Heart right ventricle (tissue), 16 donors: ENCODE results near the gene PLEKHA5. TPM values are rescaled to one million over a fixed set of nuclear protein-coding genes. Genes with fewer than 3 reads are reported as not detected.
"Not testable (repeated sequence)": the region's sequence is repeated elsewhere in the genome, so short reads cannot be mapped to it uniquely, and the experiment has no call there.

Experiments used
- ATAC-seq, 8 donors: fragments of 200-7000 bp; cut with Tn5 transposase; one replicate each; pipeline ENCODE4 v1.9.1; 2020; ENCODE audit warnings: mild to moderate bottlenecking in 8 of 8, moderate library complexity in 8 of 8, moderate number of reproducible peaks in 1 of 8
- DNase-seq, 2 donors: peaks; one replicate each; pipeline ENCODE4 v3.0.0-alpha.2; 2020
- H3K27ac ChIP-seq, 10 donors: fragments of 200-600 bp; sonication (generic) in 2 of 10; one replicate each; pipeline versions ENCODE4 v1.5.0 to v1.8.0; 2020 to 2022; ENCODE audit warnings: mild to moderate bottlenecking in 3 of 10
- H3K27me3 ChIP-seq, 7 donors: fragments of 200-600 bp; one replicate each; pipeline ENCODE4 v1.8.0; 2021 to 2022; ENCODE audit warnings: mild to moderate bottlenecking in 2 of 7
- H3K36me3 ChIP-seq, 9 donors: fragments of 200-600 bp; sonication (generic) in 1 of 9; one replicate each; pipeline versions ENCODE4 v1.5.0 to v1.8.0; 2020 to 2022; ENCODE audit warnings: mild to moderate bottlenecking in 2 of 9
- H3K4me1 ChIP-seq, 9 donors: fragments of 200-600 bp; sonication (generic) in 1 of 9; one replicate each; pipeline versions ENCODE4 v1.5.0 to v1.8.0; 2020 to 2022; ENCODE audit warnings: mild to moderate bottlenecking in 4 of 9
- H3K4me3 ChIP-seq, 10 donors: fragments of 200-600 bp; sonication (generic) in 2 of 10; one replicate each; pipeline versions ENCODE4 v1.5.0 to v1.8.0; 2020 to 2022; ENCODE audit warnings: mild to moderate bottlenecking in 7 of 10, moderate library complexity in 2 of 10
- H3K9me3 ChIP-seq, 11 donors: fragments of 200-600 bp in 10 of 11; sonication (generic) in 2 of 11; one replicate each; pipeline versions ENCODE4 v1.5.0 to v1.8.0; 2013 to 2022; ENCODE audit warnings: mild to moderate bottlenecking in 2 of 11, control low read depth in 1 of 11, moderate library complexity in 1 of 11
- WGBS, 2 donors: extraction: QIAGEN DNeasy Blood & Tissue Kit; methylation state at CpG; one replicate each; pipeline ENCODE4 v1.1.7; 2013; ENCODE audit warnings: inconsistent platforms in 1 of 2; 5-methylcytosine and 5-hydroxymethylcytosine counted together
- intact Hi-C, 10 donors: fragments of 100-400 bp; cut with DNase I; formaldehyde crosslinking; loops; one replicate each; pipeline versions ENCODE4 v1.11.1 to v1.14.2; 2022
- polyA plus RNA-seq, 2 donors: library from polyadenylated mRNA; stranded (reverse); fragments of 200-250 nt; gene quantifications; one replicate each; pipeline ENCODE4 v1.2.3, GENCODE V29; 2013
- total RNA-seq, 10 donors: library from RNA; stranded (reverse); fragmentation: NEBNext Ultra II Directional in 3 of 10; extraction: Animal tissue kit (Norgen Biotek cat#: 25700) in 3 of 10; gene quantifications; one replicate each; pipeline versions ENCODE4 v1.2.1 to v1.2.4, GENCODE V29; 2021 to 2023
- TF ChIP-seq, protein P1 (sequence below), 9 donors: fragments of 200-600 bp; sonication (generic) in 2 of 9; IDR thresholded peaks; one replicate each; pipeline versions ENCODE4 v1.5.0 to v1.8.0; 2021 to 2022; ENCODE audit warnings: antibody characterized with exemption in 9 of 9, mild to moderate bottlenecking in 5 of 9, moderate library complexity in 1 of 9
- donor health status: Arrhythmogenic right ventricular cardiomyopathy.
- donor health status: ischemic (EF 13 %, LVEDD 7.1; RV severe dilation, severe dysfunction).
- donor health status: healthy with polysubstance abuse.
- donor health status: DM: no; HTN: yes; CAD: no.
- donor health status: DM: no; HTN: no; CAD: no.
- donor health status: ischemic (EF 25% LVEDD 6.9; RV normal size, moderate dysfunction).
- donor health status: ischemic (EF 25% LVEDD 5.7; RV mildly dilated, moderate dysfunction).
- donor health status: healthy.
- donor health status: DM: yes; HTN: yes; CAD: no.
- donor health status: Ischemic cardiomyopathy.
- donor health status: ischemic (EF 35%, LVEDD 5.7; RV mildly dilated, moderate dysfunction).
- donor health status: nonischemic (EF 11% LVEDD 7.7; RV severe dilation, severe dysfunction).
- donor health status: DM: yes; HTN: yes; CAD: no.
- donor health status: PGD.
- donor health status: ischemic (EF 29% LVEDD 5.4; RV normal size, mild dysfunction).
- donor health status: nonischemic (EF 23%, LVEDD 6.1; RV moderate dilation, normal function).

PLEKHA5 gene
- total and polyA plus RNA-seq, 12 donors, result 11.8 to 77.1 (median 61.8) TPM

DNA sequence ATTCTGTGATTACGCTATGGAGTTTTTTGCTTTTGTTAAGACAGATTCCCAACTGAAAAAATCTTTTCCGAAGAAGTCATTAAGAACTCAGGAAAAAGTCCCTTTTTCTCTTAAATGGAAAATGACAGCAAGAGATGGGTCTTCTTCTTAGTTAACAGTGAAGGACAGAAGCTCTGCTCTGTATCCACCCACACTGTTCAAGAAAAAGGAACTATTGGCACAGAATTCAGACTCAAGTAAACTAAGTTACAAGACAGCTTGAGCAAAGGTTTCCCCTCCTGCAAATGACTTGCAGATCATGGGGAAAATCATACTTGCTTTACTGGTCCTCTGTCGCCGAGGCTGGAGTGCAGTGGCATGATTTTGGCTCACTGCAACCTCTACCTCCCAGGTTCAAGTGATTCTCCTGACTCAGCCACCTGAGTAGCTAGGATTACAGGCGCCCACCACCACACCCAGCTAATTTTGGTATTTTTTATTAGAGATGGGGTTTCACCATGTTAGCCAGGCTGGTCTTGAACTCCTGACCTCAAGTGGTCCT, 172.6 kb downstream of the PLEKHA5 start:
- Histone ChIP-seq H3K27ac (no peak overlapping the region), H3K9me3 (no peaks in the 10 kb centered on the region), H3K4me3 (no peak overlapping the region), H3K4me1 (no peaks in the 10 kb centered on the region), H3K36me3 (peaks cover 0 to 55% (median 11%) of the 10 kb centered on the region in 9 donors), H3K27me3 (no peaks in the 10 kb centered on the region)
- no peak for DNase-seq
- WGBS, 2 donors, result 96 to 97% methylated on average over 5 of the region's 5 CpGs
- ATAC-seq, result no peak
- intact Hi-C loops, result no loop called here
- TF ChIP-seq, protein P1, sequence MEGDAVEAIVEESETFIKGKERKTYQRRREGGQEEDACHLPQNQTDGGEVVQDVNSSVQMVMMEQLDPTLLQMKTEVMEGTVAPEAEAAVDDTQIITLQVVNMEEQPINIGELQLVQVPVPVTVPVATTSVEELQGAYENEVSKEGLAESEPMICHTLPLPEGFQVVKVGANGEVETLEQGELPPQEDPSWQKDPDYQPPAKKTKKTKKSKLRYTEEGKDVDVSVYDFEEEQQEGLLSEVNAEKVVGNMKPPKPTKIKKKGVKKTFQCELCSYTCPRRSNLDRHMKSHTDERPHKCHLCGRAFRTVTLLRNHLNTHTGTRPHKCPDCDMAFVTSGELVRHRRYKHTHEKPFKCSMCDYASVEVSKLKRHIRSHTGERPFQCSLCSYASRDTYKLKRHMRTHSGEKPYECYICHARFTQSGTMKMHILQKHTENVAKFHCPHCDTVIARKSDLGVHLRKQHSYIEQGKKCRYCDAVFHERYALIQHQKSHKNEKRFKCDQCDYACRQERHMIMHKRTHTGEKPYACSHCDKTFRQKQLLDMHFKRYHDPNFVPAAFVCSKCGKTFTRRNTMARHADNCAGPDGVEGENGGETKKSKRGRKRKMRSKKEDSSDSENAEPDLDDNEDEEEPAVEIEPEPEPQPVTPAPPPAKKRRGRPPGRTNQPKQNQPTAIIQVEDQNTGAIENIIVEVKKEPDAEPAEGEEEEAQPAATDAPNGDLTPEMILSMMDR (IDR thresholded peaks at IDR 0.05), result no peak

DNA sequence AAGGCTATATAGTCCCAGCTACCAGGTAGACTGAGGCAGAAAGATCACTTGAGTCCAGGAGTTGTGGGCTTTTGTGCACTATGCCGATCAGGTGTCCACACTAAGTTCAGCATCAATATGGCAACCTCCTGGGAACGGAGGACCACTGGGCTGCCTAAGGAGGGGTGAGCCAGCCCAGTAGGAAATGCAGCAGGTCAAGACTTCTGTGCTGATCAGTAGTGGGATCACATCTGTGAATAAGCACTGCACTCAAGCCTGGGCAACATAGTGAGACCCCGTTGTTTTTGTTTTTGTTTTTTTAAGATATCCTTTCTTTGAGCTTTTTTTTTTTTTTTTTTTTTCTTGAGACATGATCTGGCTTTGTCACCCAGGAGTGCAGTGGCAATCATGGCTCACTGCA, 174.0 kb downstream of the PLEKHA5 start:
- no peaks in the 10 kb centered on the region for H3K4me1 ChIP-seq
- 94 to 97% methylated on average over 3 of the region's 3 CpGs for WGBS, 2 donors
- intact Hi-C loops, result no loop called here
- H3K4me3 ChIP-seq, result no peak overlapping the region
- H3K27ac ChIP-seq, result no peak overlapping the region
- ATAC-seq (no peak), DNase-seq (no peak)
- H3K36me3 ChIP-seq, result peaks cover 0 to 62% (median 15%) of the 10 kb centered on the region in 9 donors
- no peaks in the 10 kb centered on the region for H3K27me3 ChIP-seq
- no peaks in the 10 kb centered on the region for H3K9me3 ChIP-seq
- TF ChIP-seq, protein P1 (IDR thresholded peaks at IDR 0.05), result no peak

DNA sequence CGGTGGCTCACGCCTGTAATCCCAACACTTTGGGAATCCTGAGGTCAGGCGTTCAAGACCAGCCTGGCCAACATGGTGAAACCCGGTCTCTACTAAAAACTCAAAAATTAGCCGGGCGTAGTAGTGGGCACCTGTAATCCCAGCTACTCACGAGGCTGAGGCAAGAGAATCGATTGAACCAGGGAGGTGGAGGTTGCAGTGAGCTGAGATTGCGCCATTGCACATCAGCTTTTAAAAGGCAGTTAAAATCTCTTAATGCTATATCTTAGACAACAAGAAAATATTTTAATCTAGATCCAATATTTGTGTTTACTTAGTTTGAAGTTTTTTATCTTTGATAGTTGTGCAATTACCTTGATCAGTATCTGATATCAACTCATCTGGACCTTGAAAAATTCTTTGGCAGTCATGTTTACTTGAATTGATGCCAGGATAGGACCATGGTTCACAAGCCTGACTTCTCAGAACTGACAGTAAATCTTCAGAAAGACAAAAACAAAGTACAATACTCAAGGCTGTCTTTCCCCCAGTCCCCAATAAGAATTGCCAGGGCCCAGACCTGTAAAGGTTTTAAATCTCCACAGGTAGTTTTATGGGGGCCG, 174.7 kb downstream of the PLEKHA5 start:
- Histone ChIP-seq H3K27ac (no peak overlapping the region), H3K9me3 (no peaks in the 10 kb centered on the region), H3K36me3 (peaks cover 0 to 56% (median 15%) of the 10 kb centered on the region in 9 donors), H3K4me3 (no peak overlapping the region), H3K4me1 (no peaks in the 10 kb centered on the region), H3K27me3 (no peaks in the 10 kb centered on the region)
- ATAC-seq (no peak), DNase-seq (no peak)
- intact Hi-C loops, result no loop called here
- TF ChIP-seq, protein P1 (IDR thresholded peaks at IDR 0.05), result no peak
- 95 to 98% methylated on average over 10 of the region's 10 CpGs for WGBS, 2 donors

DNA sequence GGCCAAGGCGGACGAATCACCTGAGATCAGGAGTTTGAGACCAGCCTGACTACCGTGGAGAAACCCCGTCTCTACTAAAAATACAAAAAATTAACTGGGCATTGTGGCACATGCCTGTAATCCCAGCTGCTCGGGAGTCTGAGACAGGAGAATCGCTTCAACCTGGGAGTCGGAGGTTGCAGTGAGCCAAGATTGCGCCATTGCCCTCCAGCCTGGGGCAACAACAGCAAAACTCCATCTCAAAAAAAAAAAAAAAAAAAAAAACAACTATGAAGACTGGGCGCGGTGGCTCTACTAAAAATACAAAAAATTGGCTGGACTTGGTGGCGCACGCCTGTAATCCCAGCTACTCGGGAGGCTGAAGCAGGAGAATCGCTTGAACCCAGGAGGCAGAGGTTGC, 176.1 kb downstream of the PLEKHA5 start:
- ATAC-seq, H3K27me3 ChIP-seq, H3K4me3 ChIP-seq, H3K4me1 ChIP-seq, DNase-seq, H3K27ac ChIP-seq, intact Hi-C loops, H3K9me3 ChIP-seq: not testable (repeated sequence)
- 98 to 99% methylated on average over 14 of the region's 14 CpGs for WGBS, 2 donors
- peaks cover 0 to 43% (median 15%) of the 10 kb centered on the region in 9 donors for H3K36me3 ChIP-seq

DNA sequence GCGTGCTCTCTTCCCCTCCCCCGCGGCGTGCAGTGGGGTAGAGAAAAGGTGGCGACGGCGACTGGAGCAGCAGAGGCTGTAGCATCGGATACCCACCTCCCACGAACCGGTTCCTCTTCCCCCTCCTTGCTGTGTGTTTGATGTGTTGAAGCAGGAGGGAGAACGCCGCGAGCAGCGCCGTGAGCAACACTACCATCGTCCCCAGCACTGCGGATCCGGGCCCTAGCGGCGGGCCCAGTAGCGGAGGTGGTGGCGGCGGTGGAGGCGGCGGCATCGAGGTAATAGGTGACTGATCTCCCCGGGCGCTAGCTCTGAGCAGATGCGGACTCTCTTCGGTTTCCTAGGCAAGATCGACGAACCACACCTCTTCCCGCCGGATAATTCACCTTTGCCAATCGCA, 176.8 kb downstream of the PLEKHA5 start:
- Histone ChIP-seq H3K27ac (no peak overlapping the region), H3K9me3 (no peaks in the 10 kb centered on the region), H3K36me3 (peaks cover 0 to 39% (median 15%) of the 10 kb centered on the region in 9 donors), H3K4me3 (no peak overlapping the region), H3K27me3 (no peaks in the 10 kb centered on the region), H3K4me1 (no peaks in the 10 kb centered on the region)
- ATAC-seq, result peak in 1 of 8 donors; percentile 33
- no peak for DNase-seq
- intact Hi-C loops, result no loop called here
- TF ChIP-seq, protein P1 (IDR thresholded peaks at IDR 0.05), result no peak
- 98% methylated on average over 32 to 35 of the region's 35 CpGs for WGBS, 2 donors
